ENCODE results near the gene STK11.

STK11 gene

GRCh38 chr19:1273263-1274041 is 67.9 kb downstream of the STK11 start:
- TF ChIP-seq RAD21 (IDR thresholded peaks at IDR 0.05; ENCODE audit: low read depth), result no peak
- no peak for TF ChIP-seq FOXM1 (IDR thresholded peaks at IDR 0.05; ENCODE audit: borderline replicate concordance, low read depth)
- TF ChIP-seq NFIC (IDR thresholded peaks at IDR 0.05), result no peak
- TF ChIP-seq REST (IDR thresholded peaks at IDR 0.05; ENCODE audit: low read depth), result no peak
- no peak for TF ChIP-seq EGR1 (IDR thresholded peaks at IDR 0.05)
- no peak for TF ChIP-seq ZBTB7A (IDR thresholded peaks at IDR 0.05; ENCODE audit: low read depth)
- TF ChIP-seq CREB1 (IDR thresholded peaks at IDR 0.05; ENCODE audit: low read depth), result no peak

GRCh38 chr19:1274081-1274851 is 68.7 kb downstream of the STK11 start:
- no peak for TF ChIP-seq EP300 (IDR thresholded peaks at IDR 0.05; ENCODE audit: borderline replicate concordance)
- no peak for TF ChIP-seq TAF1 (IDR thresholded peaks at IDR 0.05; ENCODE audit: low read depth)
- TF ChIP-seq EGR1 (IDR thresholded peaks at IDR 0.05), result no peak
- TF ChIP-seq NFIC (IDR thresholded peaks at IDR 0.05), result no peak
- TF ChIP-seq ZBTB7A (IDR thresholded peaks at IDR 0.05; ENCODE audit: low read depth), result no peak
- TF ChIP-seq FOXM1 (IDR thresholded peaks at IDR 0.05; ENCODE audit: borderline replicate concordance, low read depth), result no peak
- no peak for TF ChIP-seq TEAD4 (IDR thresholded peaks at IDR 0.05)

- no peak for TF ChIP-seq EP300 (IDR thresholded peaks at IDR 0.05; ENCODE audit: borderline replicate concordance)
- TF ChIP-seq CREB1 (IDR thresholded peaks at IDR 0.05; ENCODE audit: low read depth), result no peak
- TF ChIP-seq TAF1 (IDR thresholded peaks at IDR 0.05; ENCODE audit: low read depth), result no peak
- no peak for TF ChIP-seq REST (IDR thresholded peaks at IDR 0.05; ENCODE audit: low read depth)
- no peak for TF ChIP-seq YY1 (IDR thresholded peaks at IDR 0.05; ENCODE audit: low read depth)
Measured at GRCh38 chr19:1274852-1275259, 69.3 kb downstream of the STK11 start.

GRCh38 chr19:1275260-1275975 is 69.8 kb downstream of the STK11 start, which contains the start of gene FAM174C:
Gene FAM174C, plus strand, starts transcription at chr19:1275530. Its CDS starts 20 bp downstream, at chr19:1275550.
- peak; percentile 70; the same call in 1 of the 2 replicates for TF ChIP-seq TAF1 (IDR thresholded peaks at IDR 0.05; ENCODE audit: low read depth)
- TF ChIP-seq RAD21 (IDR thresholded peaks at IDR 0.05; ENCODE audit: low read depth), result no peak
- peak; percentile 99 for TF ChIP-seq USF1 (IDR thresholded peaks at IDR 0.05)
- peak; percentile 77 for TF ChIP-seq MAX (IDR thresholded peaks at IDR 0.05)
- no peak; the same call in 1 of the 2 replicates for TF ChIP-seq YY1 (IDR thresholded peaks at IDR 0.05; ENCODE audit: low read depth)
- peak; percentile 98; the same call in 1 of the 2 replicates for TF ChIP-seq EGR1 (IDR thresholded peaks at IDR 0.05)
- TF ChIP-seq CREB1 (IDR thresholded peaks at IDR 0.05; ENCODE audit: low read depth), result peak; percentile 78

- TF ChIP-seq EGR1 (IDR thresholded peaks at IDR 0.05) (no peak; the same call in 1 of the 2 replicates), TCF12 (IDR thresholded peaks at IDR 0.05; ENCODE audit: low read depth) (no peak; the same call in 1 of the 2 replicates), ZBTB7A (IDR thresholded peaks at IDR 0.05; ENCODE audit: low read depth) (peak; percentile 63), TEAD4 (IDR thresholded peaks at IDR 0.05) (peak; percentile 11; the same call in 1 of the 2 replicates), NFIC (IDR thresholded peaks at IDR 0.05) (no peak)
Measured at GRCh38 chr19:1275976-1276627, 70.5 kb downstream of the STK11 start.

- TF ChIP-seq USF1 (IDR thresholded peaks at IDR 0.05) (no peak), TEAD4 (IDR thresholded peaks at IDR 0.05) (no peak), NFIC (IDR thresholded peaks at IDR 0.05) (no peak), RAD21 (IDR thresholded peaks at IDR 0.05; ENCODE audit: low read depth) (no peak)
Measured at GRCh38 chr19:1276628-1277022, 71.0 kb downstream of the STK11 start.

All from Ishikawa (cell line).